ENCODE results near the gene ATG12.

- TF ChIP-seq CTCF (IDR thresholded peaks at IDR 0.05) = no peak
- no peak for TF ChIP-seq POLR2A (IDR thresholded peaks at IDR 0.05)
- TF ChIP-seq POLR2AphosphoS5 (IDR thresholded peaks at IDR 0.05) = no peak
Observed at GRCh38 chr5:115809946-115810345, 31.4 kb downstream of the ATG12 start.
